Fibroblast of pulmonary artery (primary cell): ENCODE data around the gene MBP.

ENCODE experiments used
- DNase-seq: peaks from one replicate; pipeline ENCODE4 v3.0.0-alpha.2; 2010; ENCODE audit warnings: low read depth
- H3K4me3 ChIP-seq: replicated peaks from 2 replicates; pipeline ENCODE4 v1.5.1; 2011; ENCODE audit warnings: low read depth, mild to moderate bottlenecking, control low read depth, low read length, moderate library complexity
- TF ChIP-seq, protein P1 (sequence below): IDR thresholded peaks from 2 replicates; pipeline ENCODE4 v1.5.1; 2011; ENCODE audit warnings: mild to moderate bottlenecking, control low read depth, low read length, inconsistent platforms; ENCODE audit errors: missing control alignments

MBP gene

DNA sequence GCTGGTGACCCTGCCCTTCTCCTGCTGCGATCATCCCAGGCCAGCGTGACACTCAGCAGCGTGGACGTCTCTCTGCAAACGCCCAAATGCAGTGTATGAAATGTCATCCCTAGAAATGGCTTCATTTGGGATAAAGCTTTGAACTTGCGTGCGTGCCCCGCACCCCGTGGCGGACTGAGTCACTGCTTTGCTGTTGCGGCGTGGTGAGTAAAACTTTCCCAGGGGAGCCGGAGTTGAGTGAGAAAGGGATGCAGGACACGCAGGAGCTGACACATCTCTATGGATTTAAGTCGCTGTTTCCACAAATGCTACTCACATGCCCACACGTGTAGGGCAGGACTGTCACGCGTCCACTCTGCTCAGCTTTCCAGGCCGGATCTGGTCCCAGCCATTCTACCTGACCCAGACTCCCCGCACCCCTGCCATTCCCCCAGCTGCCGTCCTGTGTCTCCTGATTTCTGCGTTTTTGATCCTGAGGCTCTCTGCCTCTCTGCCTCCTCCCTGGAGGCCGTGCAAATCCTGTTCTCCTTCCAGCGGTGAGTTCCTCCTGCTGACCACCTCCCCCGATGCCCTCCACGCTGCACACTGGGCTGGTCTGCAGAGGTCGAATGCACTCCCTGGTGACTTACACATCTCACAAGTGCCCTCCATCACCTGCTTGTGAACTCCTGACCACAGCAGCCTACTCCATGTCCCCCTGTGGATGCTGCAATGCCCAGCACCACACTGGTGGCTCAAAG, 88.9 kb downstream of the MBP start:
- DNase-seq: no peak

DNA sequence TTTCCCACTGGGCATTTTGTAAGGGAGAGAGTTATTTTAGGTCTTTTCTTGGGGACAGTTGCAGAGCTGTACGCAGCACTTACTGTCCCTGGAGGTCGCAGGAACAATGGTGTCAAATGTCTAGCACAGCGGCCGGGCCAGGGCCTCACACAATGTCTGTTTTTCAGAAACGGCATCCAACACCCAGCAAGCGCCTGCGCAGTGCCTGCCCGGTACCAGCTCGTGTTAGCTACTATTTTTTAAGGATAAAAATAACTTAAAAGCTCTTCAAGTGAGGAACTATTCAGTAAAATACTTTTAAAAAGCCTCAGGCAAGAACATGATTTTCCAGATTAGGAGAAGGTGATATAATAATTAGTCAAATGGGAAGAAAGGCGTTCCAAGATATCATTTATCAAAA, 90.0 kb downstream of the MBP start:
- DNase-seq: no peak
- TF ChIP-seq, protein P1, sequence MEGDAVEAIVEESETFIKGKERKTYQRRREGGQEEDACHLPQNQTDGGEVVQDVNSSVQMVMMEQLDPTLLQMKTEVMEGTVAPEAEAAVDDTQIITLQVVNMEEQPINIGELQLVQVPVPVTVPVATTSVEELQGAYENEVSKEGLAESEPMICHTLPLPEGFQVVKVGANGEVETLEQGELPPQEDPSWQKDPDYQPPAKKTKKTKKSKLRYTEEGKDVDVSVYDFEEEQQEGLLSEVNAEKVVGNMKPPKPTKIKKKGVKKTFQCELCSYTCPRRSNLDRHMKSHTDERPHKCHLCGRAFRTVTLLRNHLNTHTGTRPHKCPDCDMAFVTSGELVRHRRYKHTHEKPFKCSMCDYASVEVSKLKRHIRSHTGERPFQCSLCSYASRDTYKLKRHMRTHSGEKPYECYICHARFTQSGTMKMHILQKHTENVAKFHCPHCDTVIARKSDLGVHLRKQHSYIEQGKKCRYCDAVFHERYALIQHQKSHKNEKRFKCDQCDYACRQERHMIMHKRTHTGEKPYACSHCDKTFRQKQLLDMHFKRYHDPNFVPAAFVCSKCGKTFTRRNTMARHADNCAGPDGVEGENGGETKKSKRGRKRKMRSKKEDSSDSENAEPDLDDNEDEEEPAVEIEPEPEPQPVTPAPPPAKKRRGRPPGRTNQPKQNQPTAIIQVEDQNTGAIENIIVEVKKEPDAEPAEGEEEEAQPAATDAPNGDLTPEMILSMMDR: no peak

More for the DNA sequence above, 88.9 kb downstream of the MBP start:
- no peak overlapping the region for H3K4me3 ChIP-seq
- TF ChIP-seq, protein P1: no peak

DNA sequence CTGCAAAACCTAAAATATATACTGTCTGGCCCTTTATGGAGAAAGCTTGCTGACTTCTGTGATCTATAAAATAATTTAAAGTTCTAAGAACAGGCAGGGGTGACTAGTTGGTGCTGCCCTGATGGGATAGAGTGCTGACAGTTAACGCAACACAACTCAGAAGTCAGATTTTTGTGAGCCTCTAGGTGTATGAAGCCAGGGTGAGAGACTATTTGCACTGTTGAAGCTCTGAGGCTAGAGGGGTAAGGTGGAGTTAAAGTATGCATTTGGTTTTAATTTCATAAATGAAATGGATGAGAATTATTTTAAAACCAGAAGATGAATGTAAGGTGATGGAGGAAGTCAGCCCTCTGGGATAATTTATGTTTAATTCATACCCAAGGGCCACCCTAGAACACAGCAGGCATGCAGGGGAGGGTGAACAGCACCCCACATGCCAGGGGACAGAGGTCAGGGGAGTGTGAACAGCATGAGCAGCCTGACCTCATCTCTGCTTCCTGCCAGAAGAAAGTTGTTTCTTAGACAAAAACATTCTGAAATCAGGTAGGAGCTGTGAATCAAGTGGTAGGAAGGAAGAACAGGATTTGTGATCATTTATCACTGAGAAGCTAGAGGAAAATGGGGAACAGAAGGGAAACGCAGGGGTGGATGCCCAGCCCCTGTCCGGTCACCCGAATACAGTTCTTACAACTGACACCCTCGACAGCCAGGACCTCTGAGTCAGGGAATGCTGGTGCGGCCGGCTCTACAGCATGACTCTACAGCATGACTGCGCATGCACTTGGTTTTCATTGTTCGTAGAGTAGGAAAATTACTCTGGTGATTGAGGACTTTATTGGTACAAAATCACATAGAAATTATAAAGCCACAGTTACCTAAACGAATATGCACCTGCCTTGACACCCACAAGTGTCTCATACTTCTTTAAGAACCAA, 93.1 kb downstream of the MBP start:
- TF ChIP-seq, protein P1: no peak
- no peak overlapping the region for H3K4me3 ChIP-seq
- DNase-seq: no peak

More for the DNA sequence above, 90.0 kb downstream of the MBP start:
- H3K4me3 ChIP-seq: no peak overlapping the region

DNA sequence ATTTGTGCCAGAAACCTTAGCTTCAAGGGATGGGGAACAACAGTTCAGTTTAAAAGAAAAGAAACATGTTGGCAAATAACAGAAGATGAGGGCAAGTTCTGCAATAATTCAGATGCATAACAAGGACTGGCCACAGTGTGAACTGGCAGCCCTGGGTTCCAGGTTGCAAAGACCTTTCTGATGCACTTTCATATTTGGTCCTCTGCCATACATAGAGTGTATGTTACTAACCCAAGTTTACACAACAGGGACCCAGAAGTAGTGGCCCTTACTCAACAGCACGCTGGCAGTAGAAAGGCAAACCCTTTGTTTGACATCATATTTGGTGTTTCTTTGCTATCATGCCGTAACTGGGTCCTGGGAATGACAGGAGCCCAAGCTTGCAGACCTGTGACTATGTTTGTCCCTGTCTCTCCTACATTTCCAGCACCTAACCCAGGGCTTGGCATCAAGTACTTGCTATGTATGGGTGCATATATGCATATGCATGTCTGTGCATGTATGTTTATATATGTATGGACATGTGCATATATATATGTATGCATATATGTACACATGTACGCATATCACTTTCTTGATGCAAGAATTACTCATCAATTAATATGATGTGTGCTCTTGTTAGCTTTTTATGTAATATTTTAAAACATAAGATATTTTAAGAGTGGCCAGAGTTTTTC, 94.3 kb downstream of the MBP start:
- TF ChIP-seq, protein P1: no peak
- no peak overlapping the region for H3K4me3 ChIP-seq
- DNase-seq: no peak

DNA sequence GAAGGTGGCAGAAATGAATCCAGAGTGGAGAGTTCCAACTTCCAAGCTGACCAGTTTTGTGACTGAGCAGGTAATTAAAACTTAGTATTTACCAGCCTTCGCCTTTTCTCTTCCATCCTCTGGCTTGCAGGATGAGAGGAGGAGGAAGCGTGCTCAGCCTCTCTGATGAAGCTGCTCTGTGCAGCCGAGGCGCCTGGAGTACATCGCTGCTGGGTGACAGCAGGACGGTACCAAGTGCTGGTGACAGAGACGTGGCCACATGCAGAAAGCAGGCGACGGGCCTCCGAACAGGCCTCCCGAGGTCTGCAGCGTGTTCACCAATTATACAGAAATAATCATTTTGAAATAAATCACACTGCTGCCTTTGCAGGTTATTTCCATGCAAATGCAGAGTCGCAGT, 95.0 kb downstream of the MBP start:
- TF ChIP-seq, protein P1: no peak
- no peak for DNase-seq
- no peak overlapping the region for H3K4me3 ChIP-seq

DNA sequence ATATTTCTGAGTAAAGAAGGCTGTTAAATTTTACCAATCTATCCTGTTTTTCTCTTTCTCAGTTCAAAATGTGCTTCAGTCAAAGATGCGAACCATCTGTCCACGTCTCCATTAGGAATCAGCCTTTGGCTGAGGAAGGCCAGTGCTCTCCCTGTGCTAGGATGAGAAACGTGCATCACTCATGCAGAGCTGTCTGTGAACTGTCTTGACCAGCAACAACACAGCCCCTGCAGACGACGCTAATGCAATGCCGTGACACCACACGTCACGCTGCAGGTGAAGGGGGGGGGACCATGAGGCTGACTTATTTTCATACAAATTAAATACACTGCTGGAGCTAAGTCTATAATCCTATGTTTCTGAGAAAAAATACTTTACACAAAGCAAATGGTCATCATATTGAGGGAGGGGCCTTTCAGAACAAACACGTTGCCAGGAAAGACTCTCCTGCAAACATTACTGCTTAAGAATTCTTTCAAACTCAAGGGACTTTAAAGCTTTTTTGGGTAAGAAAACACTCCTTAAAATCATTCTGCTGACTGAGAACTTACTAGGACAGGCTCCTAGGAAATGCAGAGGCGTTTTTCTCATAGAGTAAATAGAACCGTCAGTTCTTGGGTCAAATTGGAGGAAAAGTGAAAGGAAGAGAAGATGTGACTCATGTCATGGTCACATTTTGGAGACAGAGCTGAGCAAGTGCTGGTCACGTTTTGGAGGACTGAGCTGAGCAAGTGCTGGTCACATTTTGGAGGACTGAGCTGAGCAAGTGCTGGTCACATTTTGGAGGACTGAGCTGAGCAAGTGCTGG, 97.0 kb downstream of the MBP start:
- no peak for DNase-seq
- TF ChIP-seq, protein P1: no peak
- H3K4me3 ChIP-seq: no peak overlapping the region
